Stimulated activated CD8-positive, alpha-beta memory T cell treated with anti-CD3 and anti-CD28 coated beads, Interleukin-7, amount 100 ng/mL, for 1 hour (primary cell): ENCODE results near the gene PIGO.
A peak's percentile ranks its signal among the peaks of the same experiment; 100 is the strongest.

Experiments
- DNase-seq, 2 donors: peaks; one replicate each; pipeline ENCODE4 v3.0.0-alpha.2; 2020; ENCODE audit warnings: low read depth in 2 of 2

PIGO gene

GRCh38 chr9:35096035-35096849 is at the start of gene PIGO:
TSS of gene PIGO (minus strand) at chr9:35096591. CDS start at chr9:35095565, 1,026 bp downstream.
- peak; percentile 71 to 72 for DNase-seq

- no peak for DNase-seq
Measured at GRCh38 chr9:35142037-35142436, 45.6 kb upstream of the PIGO start.

GRCh38 chr9:35140093-35140492 is 43.7 kb upstream of the PIGO start:
- DNase-seq, result no peak

GRCh38 chr9:35136866-35137265 is 40.5 kb upstream of the PIGO start:
- DNase-seq, result no peak

- no peak for DNase-seq
Measured at GRCh38 chr9:35135988-35136387, 39.6 kb upstream of the PIGO start.

GRCh38 chr9:35134920-35135319 is 38.5 kb upstream of the PIGO start:
- DNase-seq, result no peak

GRCh38 chr9:35116898-35117551 is 20.6 kb upstream of the PIGO start:
- DNase-seq, result peak; percentile 67 to 74

GRCh38 chr9:35116539-35116897 is 20.1 kb upstream of the PIGO start:
- no peak for DNase-seq

- DNase-seq, result peak; percentile 79 to 82
Measured at GRCh38 chr9:35115680-35116538, 19.5 kb upstream of the PIGO start, which contains the start of gene ATOSB. TSS of gene ATOSB (minus strand) at chr9:35115862. CDS start at chr9:35108274, 7,588 bp downstream.

GRCh38 chr9:35114840-35115628 is 18.6 kb upstream of the PIGO start:
- DNase-seq, result no peak

GRCh38 chr9:35114113-35114839 is 17.9 kb upstream of the PIGO start:
- DNase-seq, result no peak

GRCh38 chr9:35112257-35113020 is 16.0 kb upstream of the PIGO start:
- DNase-seq, result no peak

GRCh38 chr9:35111001-35111933 is 14.9 kb upstream of the PIGO start:
- peak; percentile 90 for DNase-seq

- no peak for DNase-seq
Measured at GRCh38 chr9:35110327-35110761, 14.0 kb upstream of the PIGO start.

GRCh38 chr9:35108946-35109575 is 12.7 kb upstream of the PIGO start:
- DNase-seq, result no peak

GRCh38 chr9:35108461-35108860 is 12.1 kb upstream of the PIGO start:
- DNase-seq, result no peak

GRCh38 chr9:35107297-35108290 is 11.2 kb upstream of the PIGO start:
- no peak for DNase-seq
